Upper lobe of left lung (tissue), 4 donors: ENCODE data around the gene AP4M1.

Experiments
- CTCF ChIP-seq, 6 experiments: fragments of 450-650 bp in 4 of 6; fragments of 200-600 bp in 2 of 6; sonication (generic) in 2 of 6; IDR thresholded peaks; one replicate each; pipeline ENCODE4 v1.5.1; 2016 to 2019; ENCODE audit warnings: antibody characterized with exemption in 6 of 6
- EP300 ChIP-seq, 4 donors: sonication (generic); formaldehyde crosslinking; IDR thresholded peaks; one replicate each; pipeline ENCODE4 v1.5.1; 2017; ENCODE audit warnings: antibody characterized with exemption in 4 of 4, control low read depth in 2 of 4
- POLR2A ChIP-seq, 4 donors: fragments of 450-650 bp; IDR thresholded peaks; one replicate each; pipeline ENCODE4 v1.5.1; 2016 to 2017; ENCODE audit warnings: antibody characterized with exemption in 4 of 4, mild to moderate bottlenecking in 2 of 4
- POLR2AphosphoS5 ChIP-seq, 2 donors: sonication (generic); formaldehyde crosslinking; IDR thresholded peaks; one replicate each; pipeline ENCODE4 v1.5.1; 2017; ENCODE audit warnings: antibody characterized with exemption in 2 of 2

DNA sequence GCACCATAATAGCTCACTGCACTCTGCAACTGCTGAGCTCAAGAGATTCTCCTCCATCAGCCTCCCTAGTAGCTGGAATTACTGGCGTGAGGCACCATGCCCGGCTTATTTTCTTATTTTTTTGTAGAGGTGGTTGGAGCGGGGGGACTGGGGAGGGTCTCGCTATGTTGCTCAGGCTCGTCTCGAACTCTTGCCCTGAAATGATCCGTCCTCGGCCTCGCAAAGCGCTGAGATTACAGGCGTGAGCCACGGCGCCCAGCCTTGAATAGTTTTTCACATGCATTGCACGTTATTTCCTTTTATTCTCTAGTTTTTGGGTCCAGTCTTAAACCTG, 46.7 kb downstream of the AP4M1 start:
- TF ChIP-seq CTCF (IDR thresholded peaks at IDR 0.05): no peak
- no peak for TF ChIP-seq EP300 (IDR thresholded peaks at IDR 0.05)
- no peak for TF ChIP-seq POLR2A (IDR thresholded peaks at IDR 0.05)
- TF ChIP-seq POLR2AphosphoS5 (IDR thresholded peaks at IDR 0.05): no peak
